Adrenal gland (tissue), 19 donors: ENCODE results near the gene GMEB1. TPM values are rescaled to one million over a fixed set of nuclear protein-coding genes. Genes with fewer than 3 reads are reported as not detected.

Experiments used
- DNase-seq, 7 donors: peaks; one replicate each; pipeline ENCODE4 v3.0.0-alpha.2; 2019 to 2020
- H3K27ac ChIP-seq, 5 donors: fragments of 200-600 bp; sonication (generic) in 4 of 5; 1 replicate in 3 of 5; 2 replicates in 2 of 5; pipeline versions ENCODE4 v1.5.1 to v1.8.0; 2016 to 2020; ENCODE audit warnings: mild to moderate bottlenecking in 1 of 5
- H3K27me3 ChIP-seq: fragments of 200-600 bp; 2 replicates; pipeline ENCODE4 v1.8.0; 2021
- H3K36me3 ChIP-seq, 2 donors: fragments of 200-600 bp; replicated peaks in 1 of 2; 1 replicate in 1 of 2; 2 replicates in 1 of 2; pipeline versions ENCODE4 v1.5.1 to v1.8.0; 2018 to 2022
- H3K4me1 ChIP-seq, 2 donors: fragments of 200-600 bp; replicated peaks in 1 of 2; 1 replicate in 1 of 2; 2 replicates in 1 of 2; pipeline versions ENCODE4 v1.5.1 to v1.8.0; 2018 to 2021
- H3K4me3 ChIP-seq, 4 donors: fragments of 200-600 bp; sonication (generic) in 3 of 4; one replicate each; pipeline ENCODE4 v1.5.1; 2016 to 2018
- H3K9me3 ChIP-seq, 3 donors: fragments of 200-600 bp; sonication (generic) in 1 of 3; replicated peaks in 1 of 3; 1 replicate in 2 of 3; 2 replicates in 1 of 3; pipeline versions ENCODE4 v1.5.1 to v1.8.0; 2016 to 2021
- POLR2A ChIP-seq, 2 donors: fragments of 450-650 bp; IDR thresholded peaks; one replicate each; pipeline ENCODE4 v1.6.1; 2017; ENCODE audit warnings: antibody characterized with exemption in 2 of 2, mild to moderate bottlenecking in 2 of 2, moderate library complexity in 1 of 2
- WGBS, 4 donors: extraction: QIAGEN DNeasy Blood & Tissue Kit in 2 of 4; methylation state at CpG; one replicate each; pipeline versions ENCODE4 v1.1.5 to v1.1.7; 2013 to 2017; 5-methylcytosine and 5-hydroxymethylcytosine counted together
- intact Hi-C, 2 donors: fragments of 100-400 bp; cut with DNase I; formaldehyde crosslinking; loops; one replicate each; pipeline versions ENCODE4 v1.14.1 to v1.15.0; 2022 to 2023
- long read RNA-seq, 10 donors: library from polyadenylated mRNA in 3 of 10; unstranded in 2 of 10; stranded (forward) in 1 of 10; transcript quantifications; one replicate each; pipeline ENCODE4 v2.0.0 and lab custom pipeline, GENCODE V29; 2021 to 2026
- polyA plus RNA-seq, 3 donors: library from polyadenylated mRNA; stranded (reverse); fragments of 200-250 nt in 2 of 3; fragments of 350-450 nt in 1 of 3; fragmentation: Illumina TruSeq in 1 of 3; extraction: RNeasy Lipid Tissue Mini Kit (QIAGEN cat#74804) in 1 of 3; gene quantifications; one replicate each; pipeline ENCODE4 v1.2.3, GENCODE V29; 2013 to 2014
- total RNA-seq, 9 donors: library from RNA; depleted of rRNA in 4 of 9; stranded (reverse); fragments of >200 nt in 4 of 9; fragments of 120-200 nt in 1 of 9; fragmentation: NEBNext Ultra II Directional in 1 of 9; extraction: Animal tissue kit (Norgen Biotek cat#: 25700) in 1 of 9; gene quantifications; one replicate each; pipeline versions ENCODE4 v1.1.0 to v1.2.4, GENCODE V29; 2013 to 2023
- TF ChIP-seq, protein P1 (sequence below), 6 experiments: fragments of 450-650 bp in 4 of 6; fragments of 200-600 bp in 2 of 6; sonication (generic) in 1 of 6; IDR thresholded peaks; 1 replicate in 5 of 6; 2 replicates in 1 of 6; pipeline versions ENCODE4 v1.5.1 to v1.8.0; 2016 to 2021; ENCODE audit warnings: antibody characterized with exemption in 6 of 6, mild to moderate bottlenecking in 2 of 6, moderate library complexity in 1 of 6
- donor health status: healthy with polysubstance abuse.
- donor health status: Bipolar disorder and iron deficiency.
- donor health status: DM: yes; HTN: yes; CAD: no.
- donor health status: DM: no; HTN: no; CAD: no.
- donor health status: DM: no; HTN: no; CAD: no.
- donor health status: DM: yes; HTN: yes; CAD: no.

Gene GMEB1, protein sequence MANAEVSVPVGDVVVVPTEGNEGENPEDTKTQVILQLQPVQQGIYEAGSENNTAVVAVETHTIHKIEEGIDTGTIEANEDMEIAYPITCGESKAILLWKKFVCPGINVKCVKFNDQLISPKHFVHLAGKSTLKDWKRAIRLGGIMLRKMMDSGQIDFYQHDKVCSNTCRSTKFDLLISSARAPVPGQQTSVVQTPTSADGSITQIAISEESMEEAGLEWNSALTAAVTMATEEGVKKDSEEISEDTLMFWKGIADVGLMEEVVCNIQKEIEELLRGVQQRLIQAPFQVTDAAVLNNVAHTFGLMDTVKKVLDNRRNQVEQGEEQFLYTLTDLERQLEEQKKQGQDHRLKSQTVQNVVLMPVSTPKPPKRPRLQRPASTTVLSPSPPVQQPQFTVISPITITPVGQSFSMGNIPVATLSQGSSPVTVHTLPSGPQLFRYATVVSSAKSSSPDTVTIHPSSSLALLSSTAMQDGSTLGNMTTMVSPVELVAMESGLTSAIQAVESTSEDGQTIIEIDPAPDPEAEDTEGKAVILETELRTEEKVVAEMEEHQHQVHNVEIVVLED
- total RNA-seq, result 10 to 100 TPM in 4 of 9 donors, 1 to 10 TPM in 5; 6.3 to 27.0 (median 10.0) TPM
- 1 to 10 TPM; 3.6 to 9.0 (median 4.0) TPM for polyA plus RNA-seq
- long read RNA-seq, donor 1, full-length matches to known transcripts, result 4 of 4 reads
- long read RNA-seq, donor 1, partial matches to known transcripts, result 0 of 4 reads
- long read RNA-seq, donor 1, other reads (novel, unspliced or antisense), result 0 of 4 reads
- long read RNA-seq, donor 2, full-length matches to known transcripts, result 3 of 3 reads
- long read RNA-seq, donor 2, partial matches to known transcripts, result 0 of 3 reads
- long read RNA-seq, donor 2, other reads (novel, unspliced or antisense), result 0 of 3 reads
- long read RNA-seq, donor 3, result 0 reads
- long read RNA-seq, donor 4, full-length matches to known transcripts, result 3 of 8 reads
- long read RNA-seq, donor 4, partial matches to known transcripts, result 1 of 8 reads
- long read RNA-seq, donor 4, other reads (novel, unspliced or antisense), result 4 of 8 reads
- long read RNA-seq, donor 5, full-length matches to known transcripts, result 4 of 6 reads
- long read RNA-seq, donor 5, partial matches to known transcripts, result 0 of 6 reads
- long read RNA-seq, donor 5, other reads (novel, unspliced or antisense), result 2 of 6 reads
- long read RNA-seq, donor 6, full-length matches to known transcripts, result 5 of 6 reads
- long read RNA-seq, donor 6, partial matches to known transcripts, result 0 of 6 reads
- long read RNA-seq, donor 6, other reads (novel, unspliced or antisense), result 1 of 6 reads
- long read RNA-seq, donor 7, result 0 reads
- long read RNA-seq, donor 8, full-length matches to known transcripts, result 1 of 1 reads
- long read RNA-seq, donor 8, partial matches to known transcripts, result 0 of 1 reads
- long read RNA-seq, donor 8, other reads (novel, unspliced or antisense), result 0 of 1 reads
- long read RNA-seq, donor 9, full-length matches to known transcripts, result 1 of 1 reads
- long read RNA-seq, donor 9, partial matches to known transcripts, result 0 of 1 reads
- long read RNA-seq, donor 9, other reads (novel, unspliced or antisense), result 0 of 1 reads
- long read RNA-seq, donor 10, result 0 reads

DNA sequence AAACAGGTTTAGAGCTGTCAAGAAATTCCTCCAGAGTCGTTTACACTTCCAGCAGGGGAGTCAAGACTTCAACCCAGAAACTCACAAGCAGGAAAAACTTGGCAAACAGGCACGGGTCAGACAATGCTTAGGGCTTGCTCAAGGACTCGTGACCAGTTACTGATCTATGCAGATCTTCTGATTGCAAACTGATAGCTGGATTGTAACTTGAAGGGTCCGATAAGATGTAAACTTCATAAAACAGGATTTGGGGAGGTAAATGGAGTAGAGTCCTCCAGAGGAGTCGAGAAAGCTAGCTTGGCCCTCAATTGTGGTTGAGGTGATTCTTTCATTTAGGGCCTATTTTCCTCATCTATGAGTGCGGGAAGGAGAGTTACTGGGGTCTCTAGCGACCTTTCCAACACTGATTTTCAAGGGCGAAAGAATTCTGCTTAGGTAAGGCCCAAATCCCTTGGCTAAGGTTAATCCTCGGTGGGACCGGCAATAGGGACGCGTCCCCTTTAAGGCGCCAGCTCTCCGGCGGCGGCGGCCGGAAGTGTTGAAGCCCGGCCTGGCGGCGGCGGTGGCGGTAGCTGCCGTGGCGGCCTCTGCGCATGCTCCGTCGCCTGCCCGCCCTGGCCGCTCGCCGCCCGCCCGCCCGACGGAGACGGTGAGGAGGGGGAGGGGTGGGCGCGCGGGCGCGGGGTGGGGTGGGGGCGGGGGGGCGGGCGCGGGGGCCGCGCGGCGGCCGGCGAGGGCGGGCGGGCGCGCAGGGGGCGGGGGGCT, at the start of gene GMEB1:
TSS of gene GMEB1 (plus strand) at position 594 of the 765 bp plus-strand sequence. CDS start 14,829 bp downstream, outside the sequence.
- Histone ChIP-seq H3K27ac (peak within 1 kb of the TSS; percentile 91 to 97 (median 93)), H3K36me3 (no peaks in the 10 kb centered on the region), H3K27me3 (no peaks in the 10 kb centered on the region), H3K4me3 (peak within 1 kb of the TSS; percentile 27 to 99 (median 92)), H3K9me3 (no peaks in the 10 kb centered on the region), H3K4me1 (peaks cover 9 to 19% of the 10 kb centered on the region in 2 donors)
- peak in 1 of 2 donors; percentile 32 for TF ChIP-seq POLR2A (IDR thresholded peaks at IDR 0.05)
- TF ChIP-seq, protein P1, sequence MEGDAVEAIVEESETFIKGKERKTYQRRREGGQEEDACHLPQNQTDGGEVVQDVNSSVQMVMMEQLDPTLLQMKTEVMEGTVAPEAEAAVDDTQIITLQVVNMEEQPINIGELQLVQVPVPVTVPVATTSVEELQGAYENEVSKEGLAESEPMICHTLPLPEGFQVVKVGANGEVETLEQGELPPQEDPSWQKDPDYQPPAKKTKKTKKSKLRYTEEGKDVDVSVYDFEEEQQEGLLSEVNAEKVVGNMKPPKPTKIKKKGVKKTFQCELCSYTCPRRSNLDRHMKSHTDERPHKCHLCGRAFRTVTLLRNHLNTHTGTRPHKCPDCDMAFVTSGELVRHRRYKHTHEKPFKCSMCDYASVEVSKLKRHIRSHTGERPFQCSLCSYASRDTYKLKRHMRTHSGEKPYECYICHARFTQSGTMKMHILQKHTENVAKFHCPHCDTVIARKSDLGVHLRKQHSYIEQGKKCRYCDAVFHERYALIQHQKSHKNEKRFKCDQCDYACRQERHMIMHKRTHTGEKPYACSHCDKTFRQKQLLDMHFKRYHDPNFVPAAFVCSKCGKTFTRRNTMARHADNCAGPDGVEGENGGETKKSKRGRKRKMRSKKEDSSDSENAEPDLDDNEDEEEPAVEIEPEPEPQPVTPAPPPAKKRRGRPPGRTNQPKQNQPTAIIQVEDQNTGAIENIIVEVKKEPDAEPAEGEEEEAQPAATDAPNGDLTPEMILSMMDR (IDR thresholded peaks at IDR 0.05), result peak in 1 of 6 experiments; percentile 34
- intact Hi-C loops, result no loop called here
- WGBS, 4 donors, result 0 to 4% (median 2%) methylated on average over 7 to 52 of the region's 57 CpGs
- DNase-seq, result peak; percentile 85 to 91 (median 89)

DNA sequence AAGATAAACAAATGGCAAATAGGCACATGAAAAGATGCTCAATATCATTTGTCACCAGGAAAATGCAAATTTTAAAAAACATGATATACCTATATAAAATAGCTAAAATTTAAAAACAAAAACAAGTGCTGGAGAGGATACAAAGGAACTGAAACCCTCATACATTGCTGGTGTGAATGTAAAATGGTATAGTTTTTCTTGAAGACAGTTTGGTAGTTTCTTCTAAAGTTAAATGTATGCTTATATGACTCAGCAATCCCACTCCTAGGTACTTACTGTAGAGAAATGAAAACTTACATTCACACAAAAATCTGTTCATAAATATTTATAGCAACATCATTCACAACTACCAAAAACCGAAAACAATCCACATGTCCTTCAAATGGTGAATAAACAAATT, 36.9 kb upstream of the GMEB1 start:
- Histone ChIP-seq H3K4me1 (no peaks in the 10 kb centered on the region), H3K27ac (no peak overlapping the region), H3K27me3 (no peaks in the 10 kb centered on the region), H3K9me3 (no peaks in the 10 kb centered on the region), H3K4me3 (no peak overlapping the region), H3K36me3 (no peaks in the 10 kb centered on the region)
- DNase-seq, result no peak
- WGBS, 4 donors, result 74 to 100% (median 96%) methylated on average over 1 of the region's 1 CpG
- intact Hi-C loops, result no loop called here
- TF ChIP-seq, protein P1 (IDR thresholded peaks at IDR 0.05), result no peak
- TF ChIP-seq POLR2A (IDR thresholded peaks at IDR 0.05), result no peak

DNA sequence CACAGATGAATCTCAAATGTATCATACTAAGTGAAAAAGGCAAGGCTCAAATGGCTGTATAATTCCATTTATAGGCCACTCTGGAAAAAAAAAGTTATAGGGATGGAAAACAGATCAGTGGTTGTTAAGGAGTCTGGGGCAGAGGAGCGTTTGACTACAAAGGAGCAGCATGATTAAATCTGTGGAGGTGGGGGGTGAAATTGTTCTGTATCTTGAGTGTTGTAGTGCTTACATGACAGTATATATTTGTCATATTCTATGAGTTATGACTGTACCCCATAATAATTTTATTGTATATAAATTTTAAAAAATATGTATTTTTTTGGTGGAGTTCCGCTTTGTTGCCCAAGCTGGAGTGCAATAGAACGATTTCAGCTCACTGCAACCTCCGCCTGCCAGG, 36.0 kb upstream of the GMEB1 start:
- 94 to 96% (median 95%) methylated on average over 4 of the region's 4 CpGs for WGBS, 4 donors
- no peak overlapping the region for H3K27ac ChIP-seq
- H3K4me1 ChIP-seq, result no peaks in the 10 kb centered on the region
- no peak overlapping the region for H3K4me3 ChIP-seq
- no peak for TF ChIP-seq POLR2A (IDR thresholded peaks at IDR 0.05)
- TF ChIP-seq, protein P1 (IDR thresholded peaks at IDR 0.05), result no peak
- intact Hi-C loops, result no loop called here
- DNase-seq, result no peak
- no peaks in the 10 kb centered on the region for H3K9me3 ChIP-seq
- no peaks in the 10 kb centered on the region for H3K27me3 ChIP-seq
- H3K36me3 ChIP-seq, result no peaks in the 10 kb centered on the region
